HG03432 (cell line): ENCODE measurements around the gene PZP.

ENCODE experiments used
- ATAC-seq: cut with Tn5 transposase; IDR thresholded peaks from one replicate; pipeline ENCODE4 v1.9.1; 2021; ENCODE audit warnings: mild to moderate bottlenecking, moderate library complexity; ENCODE audit not compliant: unreplicated experiment

PZP gene

GRCh38 chr12:9104767-9105423, 103.3 kb downstream of the PZP start:
- no peak for ATAC-seq

GRCh38 chr12:9104087-9104486, 104.1 kb downstream of the PZP start:
- ATAC-seq = no peak

- ATAC-seq = no peak
These were observed 104.9 kb downstream of the PZP start for GRCh38 chr12:9103050-9103849.

GRCh38 chr12:9101018-9101687, 107.0 kb downstream of the PZP start:
- no peak for ATAC-seq

- ATAC-seq = no peak
These were observed 108.5 kb downstream of the PZP start for GRCh38 chr12:9099552-9100190.
